HepG2 (cell line): ENCODE data around the gene FMN2.

Experiments
- ATF2 ChIP-seq: sonication (generic); formaldehyde crosslinking; IDR thresholded peaks from 2 replicates; pipeline ENCODE4 v1.4.0; 2020; ENCODE audit warnings: missing genetic modification reagents
- CTCF ChIP-seq: sonication (generic); formaldehyde crosslinking; IDR thresholded peaks from 2 replicates; pipeline ENCODE4 v1.5.0; 2020; ENCODE audit warnings: mild to moderate bottlenecking, missing genetic modification reagents, moderate library complexity
- MAFF ChIP-seq: IDR thresholded peaks from 2 replicates; pipeline ENCODE4 v1.6.1; 2011; ENCODE audit warnings: low read depth, low read length, improper control_type of control experiment
- POLR2AphosphoS5 ChIP-seq: IDR thresholded peaks from 2 replicates; pipeline ENCODE4 v1.6.1; 2012; ENCODE audit warnings: low read depth, low read length
- RBAK ChIP-seq: sonication (generic); formaldehyde crosslinking; IDR thresholded peaks from 2 replicates; pipeline ENCODE4 v1.5.1; 2020; ENCODE audit warnings: mild to moderate bottlenecking, missing genetic modification reagents
- ZNF138 ChIP-seq: sonication (generic); formaldehyde crosslinking; IDR thresholded peaks from 2 replicates; pipeline ENCODE4 v1.5.0; 2020; ENCODE audit warnings: mild to moderate bottlenecking, low read depth, missing genetic modification reagents
- ZNF253 ChIP-seq: sonication (generic); formaldehyde crosslinking; IDR thresholded peaks from 2 replicates; pipeline ENCODE4 v1.8.0; 2022; ENCODE audit warnings: mild to moderate bottlenecking, missing genetic modification reagents, borderline replicate concordance
- TF ChIP-seq, protein P1 (sequence below): sonication (generic); formaldehyde crosslinking; IDR thresholded peaks from 2 replicates; pipeline ENCODE4 v1.4.0; 2020; ENCODE audit warnings: missing genetic modification reagents
- TF ChIP-seq, protein P2 (sequence below): sonication (generic); formaldehyde crosslinking; IDR thresholded peaks from 2 replicates; pipeline ENCODE4 v1.4.0; 2020; ENCODE audit warnings: missing genetic modification reagents
- TF ChIP-seq, protein P3 (sequence below): sonication (generic); formaldehyde crosslinking; IDR thresholded peaks from 2 replicates; pipeline ENCODE4 v1.5.0; 2020; ENCODE audit warnings: mild to moderate bottlenecking, low read depth, missing genetic modification reagents, borderline replicate concordance

- TF ChIP-seq, protein P1, sequence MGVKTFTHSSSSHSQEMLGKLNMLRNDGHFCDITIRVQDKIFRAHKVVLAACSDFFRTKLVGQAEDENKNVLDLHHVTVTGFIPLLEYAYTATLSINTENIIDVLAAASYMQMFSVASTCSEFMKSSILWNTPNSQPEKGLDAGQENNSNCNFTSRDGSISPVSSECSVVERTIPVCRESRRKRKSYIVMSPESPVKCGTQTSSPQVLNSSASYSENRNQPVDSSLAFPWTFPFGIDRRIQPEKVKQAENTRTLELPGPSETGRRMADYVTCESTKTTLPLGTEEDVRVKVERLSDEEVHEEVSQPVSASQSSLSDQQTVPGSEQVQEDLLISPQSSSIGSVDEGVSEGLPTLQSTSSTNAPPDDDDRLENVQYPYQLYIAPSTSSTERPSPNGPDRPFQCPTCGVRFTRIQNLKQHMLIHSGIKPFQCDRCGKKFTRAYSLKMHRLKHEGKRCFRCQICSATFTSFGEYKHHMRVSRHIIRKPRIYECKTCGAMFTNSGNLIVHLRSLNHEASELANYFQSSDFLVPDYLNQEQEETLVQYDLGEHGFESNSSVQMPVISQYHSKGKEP: no peak
- TF ChIP-seq POLR2AphosphoS5: no peak
- no peak for TF ChIP-seq ZNF253 (CRISPR knock-in tag)
- TF ChIP-seq, protein P2, sequence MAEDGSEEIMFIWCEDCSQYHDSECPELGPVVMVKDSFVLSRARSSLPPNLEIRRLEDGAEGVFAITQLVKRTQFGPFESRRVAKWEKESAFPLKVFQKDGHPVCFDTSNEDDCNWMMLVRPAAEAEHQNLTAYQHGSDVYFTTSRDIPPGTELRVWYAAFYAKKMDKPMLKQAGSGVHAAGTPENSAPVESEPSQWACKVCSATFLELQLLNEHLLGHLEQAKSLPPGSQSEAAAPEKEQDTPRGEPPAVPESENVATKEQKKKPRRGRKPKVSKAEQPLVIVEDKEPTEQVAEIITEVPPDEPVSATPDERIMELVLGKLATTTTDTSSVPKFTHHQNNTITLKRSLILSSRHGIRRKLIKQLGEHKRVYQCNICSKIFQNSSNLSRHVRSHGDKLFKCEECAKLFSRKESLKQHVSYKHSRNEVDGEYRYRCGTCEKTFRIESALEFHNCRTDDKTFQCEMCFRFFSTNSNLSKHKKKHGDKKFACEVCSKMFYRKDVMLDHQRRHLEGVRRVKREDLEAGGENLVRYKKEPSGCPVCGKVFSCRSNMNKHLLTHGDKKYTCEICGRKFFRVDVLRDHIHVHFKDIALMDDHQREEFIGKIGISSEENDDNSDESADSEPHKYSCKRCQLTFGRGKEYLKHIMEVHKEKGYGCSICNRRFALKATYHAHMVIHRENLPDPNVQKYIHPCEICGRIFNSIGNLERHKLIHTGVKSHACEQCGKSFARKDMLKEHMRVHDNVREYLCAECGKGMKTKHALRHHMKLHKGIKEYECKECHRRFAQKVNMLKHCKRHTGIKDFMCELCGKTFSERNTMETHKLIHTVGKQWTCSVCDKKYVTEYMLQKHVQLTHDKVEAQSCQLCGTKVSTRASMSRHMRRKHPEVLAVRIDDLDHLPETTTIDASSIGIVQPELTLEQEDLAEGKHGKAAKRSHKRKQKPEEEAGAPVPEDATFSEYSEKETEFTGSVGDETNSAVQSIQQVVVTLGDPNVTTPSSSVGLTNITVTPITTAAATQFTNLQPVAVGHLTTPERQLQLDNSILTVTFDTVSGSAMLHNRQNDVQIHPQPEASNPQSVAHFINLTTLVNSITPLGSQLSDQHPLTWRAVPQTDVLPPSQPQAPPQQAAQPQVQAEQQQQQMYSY (CRISPR knock-in tag): no peak
- no peak for TF ChIP-seq CTCF (CRISPR knock-in tag)
- TF ChIP-seq ATF2 (CRISPR knock-in tag): no peak
- TF ChIP-seq, protein P3, sequence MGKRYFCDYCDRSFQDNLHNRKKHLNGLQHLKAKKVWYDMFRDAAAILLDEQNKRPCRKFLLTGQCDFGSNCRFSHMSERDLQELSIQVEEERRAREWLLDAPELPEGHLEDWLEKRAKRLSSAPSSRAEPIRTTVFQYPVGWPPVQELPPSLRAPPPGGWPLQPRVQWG: no peak
- TF ChIP-seq RBAK (CRISPR knock-in tag): no peak
- TF ChIP-seq ZNF138 (CRISPR knock-in tag): no peak
- TF ChIP-seq MAFF: no peak
Observed at GRCh38 chr1:240366636-240367035, 275.0 kb downstream of the FMN2 start.
